PC-3 (cell line): ENCODE data around the gene THNSL1.

Experiments
- EZH2 ChIP-seq: fragments of 300-600 bp; sonication (generic); IDR thresholded peaks from one replicate; pipeline ENCODE4 v1.6.1; 2017; ENCODE audit warnings: antibody characterized with exemption, mild to moderate bottlenecking, low read length; ENCODE audit not compliant: unreplicated experiment
- TF ChIP-seq, protein P1 (sequence below): fragments of 300-600 bp; sonication (generic); conservative IDR thresholded peaks from 2 replicates; pipeline ENCODE4 v1.5.1; 2017; ENCODE audit warnings: antibody characterized with exemption, low read depth, mild to moderate bottlenecking, low read length

DNA sequence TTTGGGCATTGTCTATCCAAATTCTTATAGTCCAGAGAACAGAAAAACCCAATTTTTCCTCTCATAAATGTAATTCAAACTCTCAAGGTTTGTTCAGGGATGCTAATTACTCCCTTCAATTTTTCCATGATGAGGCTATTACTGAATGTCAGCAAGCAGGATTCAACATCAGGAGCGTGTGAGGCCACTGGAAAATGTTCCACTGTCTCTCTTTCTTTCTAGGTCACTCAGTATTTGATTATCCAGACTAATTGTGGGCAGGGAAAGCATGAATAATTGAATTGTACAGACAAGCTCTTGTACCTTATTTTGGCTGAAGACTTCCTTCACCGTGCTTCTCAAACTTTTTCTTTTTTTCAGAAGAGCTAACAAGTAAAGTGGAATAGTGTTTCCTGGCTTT is 30.7 kb downstream of the THNSL1 start:
- TF ChIP-seq, protein P1, sequence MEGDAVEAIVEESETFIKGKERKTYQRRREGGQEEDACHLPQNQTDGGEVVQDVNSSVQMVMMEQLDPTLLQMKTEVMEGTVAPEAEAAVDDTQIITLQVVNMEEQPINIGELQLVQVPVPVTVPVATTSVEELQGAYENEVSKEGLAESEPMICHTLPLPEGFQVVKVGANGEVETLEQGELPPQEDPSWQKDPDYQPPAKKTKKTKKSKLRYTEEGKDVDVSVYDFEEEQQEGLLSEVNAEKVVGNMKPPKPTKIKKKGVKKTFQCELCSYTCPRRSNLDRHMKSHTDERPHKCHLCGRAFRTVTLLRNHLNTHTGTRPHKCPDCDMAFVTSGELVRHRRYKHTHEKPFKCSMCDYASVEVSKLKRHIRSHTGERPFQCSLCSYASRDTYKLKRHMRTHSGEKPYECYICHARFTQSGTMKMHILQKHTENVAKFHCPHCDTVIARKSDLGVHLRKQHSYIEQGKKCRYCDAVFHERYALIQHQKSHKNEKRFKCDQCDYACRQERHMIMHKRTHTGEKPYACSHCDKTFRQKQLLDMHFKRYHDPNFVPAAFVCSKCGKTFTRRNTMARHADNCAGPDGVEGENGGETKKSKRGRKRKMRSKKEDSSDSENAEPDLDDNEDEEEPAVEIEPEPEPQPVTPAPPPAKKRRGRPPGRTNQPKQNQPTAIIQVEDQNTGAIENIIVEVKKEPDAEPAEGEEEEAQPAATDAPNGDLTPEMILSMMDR: no peak
- no peak for TF ChIP-seq EZH2
